Measurements from ENCODE around the gene TGFB2.
A peak's percentile ranks its signal among the peaks of the same experiment; 100 is the strongest.

The TGFB2 gene

GRCh38 chr1:218436997-218437396 lies 91.9 kb downstream of the TGFB2 start:
- DNase-seq, result no peak
- TF ChIP-seq CTCF (IDR thresholded peaks at IDR 0.05; ENCODE audit: low read depth, low read length, missing control alignments), result no peak
- Histone ChIP-seq H3K4me3 (ENCODE audit: low read depth, low read length) (no peak overlapping the region), H3K27me3 (replicated peaks) (no peaks in the 10 kb centered on the region), H3K36me3 (replicated peaks) (peaks cover 85% of the 10 kb centered on the region), H3K27ac (no peak overlapping the region)
- in situ Hi-C loops (cut with HindIII; ENCODE audit: low pct_ligation_motif_present, low sequenced_read_pairs), result no loop called here

GRCh38 chr1:218439541-218440295 lies 94.6 kb downstream of the TGFB2 start:
- no peak for TF ChIP-seq CTCF (IDR thresholded peaks at IDR 0.05; ENCODE audit: low read depth, low read length, missing control alignments)
- in situ Hi-C loops (cut with HindIII; ENCODE audit: low pct_ligation_motif_present, low sequenced_read_pairs), result no loop called here
- H3K36me3 ChIP-seq (replicated peaks), result peaks cover 85% of the 10 kb centered on the region

GRCh38 chr1:218443255-218443654 lies 98.1 kb downstream of the TGFB2 start:
- peaks cover 55% of the 10 kb centered on the region for H3K36me3 ChIP-seq (replicated peaks)
- no peaks in the 10 kb centered on the region for H3K27me3 ChIP-seq (replicated peaks)
- no peak overlapping the region for H3K4me3 ChIP-seq (ENCODE audit: low read depth, low read length)
- no peak for TF ChIP-seq CTCF (IDR thresholded peaks at IDR 0.05; ENCODE audit: low read depth, low read length, missing control alignments)
- in situ Hi-C loops (cut with HindIII; ENCODE audit: low pct_ligation_motif_present, low sequenced_read_pairs), result no loop called here
- H3K27ac ChIP-seq, result no peak overlapping the region
- DNase-seq, result no peak

More at GRCh38 chr1:218439541-218440295, 94.6 kb downstream of the TGFB2 start:
- H3K27me3 ChIP-seq (replicated peaks), result no peaks in the 10 kb centered on the region
- DNase-seq, result no peak
- H3K4me3 ChIP-seq (ENCODE audit: low read depth, low read length), result no peak overlapping the region
- peak overlapping the region; percentile 15 for H3K27ac ChIP-seq

- no peaks in the 10 kb centered on the region for H3K27me3 ChIP-seq (replicated peaks)
- H3K36me3 ChIP-seq (replicated peaks), result peaks cover 49% of the 10 kb centered on the region
- no peak for DNase-seq
- H3K4me3 ChIP-seq (ENCODE audit: low read depth, low read length), result no peak overlapping the region
- TF ChIP-seq CTCF (IDR thresholded peaks at IDR 0.05; ENCODE audit: low read depth, low read length, missing control alignments), result no peak
- in situ Hi-C loops (cut with HindIII; ENCODE audit: low pct_ligation_motif_present, low sequenced_read_pairs), result no loop called here
- H3K27ac ChIP-seq, result no peak overlapping the region
Observed at GRCh38 chr1:218444173-218444572, 99.0 kb downstream of the TGFB2 start.

- H3K36me3 ChIP-seq (replicated peaks), result peaks cover 45% of the 10 kb centered on the region
- no peak for TF ChIP-seq CTCF (IDR thresholded peaks at IDR 0.05; ENCODE audit: low read depth, low read length, missing control alignments)
Observed at GRCh38 chr1:218444588-218444987, 99.5 kb downstream of the TGFB2 start.

More at GRCh38 chr1:218444588-218444987, 99.5 kb downstream of the TGFB2 start:
- Histone ChIP-seq H3K27ac (no peak overlapping the region), H3K27me3 (replicated peaks) (no peaks in the 10 kb centered on the region), H3K4me3 (ENCODE audit: low read depth, low read length) (no peak overlapping the region)
- in situ Hi-C loops (cut with HindIII; ENCODE audit: low pct_ligation_motif_present, low sequenced_read_pairs), result no loop called here
- no peak for DNase-seq

Measured in brain microvascular endothelial cell (primary cell).